Osteoblast (primary cell): ENCODE measurements around the gene COL6A3. TPM values are rescaled to one million over a fixed set of nuclear protein-coding genes. Genes with fewer than 3 reads are reported as not detected.

Experiments
- DNase-seq: peaks from one replicate; pipeline ENCODE4 v3.0.0; 2011; ENCODE audit warnings: low spot score, mixed read lengths; ENCODE audit not compliant: insufficient read length; ENCODE audit errors: missing footprints
- H2AFZ ChIP-seq: 2 replicates; pipeline ENCODE4 v1.6.0; 2011; ENCODE audit warnings: mild to moderate bottlenecking, low read length
- H3K27ac ChIP-seq: 2 replicates; pipeline ENCODE4 v1.5.1; 2011; ENCODE audit warnings: mild to moderate bottlenecking, low read depth, low read length, moderate library complexity
- H3K27me3 ChIP-seq: 2 replicates; pipeline ENCODE4 v1.6.0; 2012; ENCODE audit warnings: mild to moderate bottlenecking, control low read depth, inconsistent platforms, low read length, moderate library complexity; ENCODE audit not compliant: insufficient read depth
- H3K36me3 ChIP-seq: 2 replicates; pipeline ENCODE4 v1.5.1; 2011; ENCODE audit warnings: mild to moderate bottlenecking, low read length, control low read depth, moderate library complexity; ENCODE audit not compliant: insufficient read depth
- H3K4me1 ChIP-seq: 2 replicates; pipeline ENCODE4 v1.5.1; 2011; ENCODE audit warnings: mild to moderate bottlenecking, low read length, control low read depth, moderate library complexity; ENCODE audit not compliant: insufficient read depth
- H3K4me2 ChIP-seq: 2 replicates; pipeline ENCODE4 v1.6.0; 2011; ENCODE audit warnings: mild to moderate bottlenecking, low read length; ENCODE audit not compliant: insufficient read depth
- H3K4me3 ChIP-seq: fragments of 200-600 bp; sonication (generic); 3 replicates; pipeline ENCODE4 v1.5.1; 2012; ENCODE audit warnings: mild to moderate bottlenecking, low read length, inconsistent platforms; ENCODE audit not compliant: insufficient read depth
- H3K79me2 ChIP-seq: 2 replicates; pipeline ENCODE4 v1.6.0; 2012; ENCODE audit warnings: mild to moderate bottlenecking, low read length, control low read depth, inconsistent platforms; ENCODE audit not compliant: insufficient read depth
- H3K9me3 ChIP-seq: 2 replicates; pipeline ENCODE4 v1.5.1; 2011; ENCODE audit warnings: low read depth, low read length, control low read depth
- H4K20me1 ChIP-seq: 2 replicates; pipeline ENCODE4 v1.6.0; 2012; ENCODE audit warnings: mild to moderate bottlenecking, low read length, control low read depth; ENCODE audit not compliant: insufficient read depth
- total RNA-seq: library from RNA; depleted of rRNA; stranded (reverse); fragments of >200 nt; gene quantifications from 2 replicates; pipeline ENCODE4 v1.2.3, GENCODE V29; 2012
- TF ChIP-seq, protein P1 (sequence below): IDR thresholded peaks from 2 replicates; pipeline ENCODE4 v1.5.1; 2011; ENCODE audit warnings: mild to moderate bottlenecking, low read depth, low read length, moderate library complexity; ENCODE audit errors: extremely low read depth

The COL6A3 gene
- total RNA-seq, 1 donor: 4,017 TPM

DNA sequence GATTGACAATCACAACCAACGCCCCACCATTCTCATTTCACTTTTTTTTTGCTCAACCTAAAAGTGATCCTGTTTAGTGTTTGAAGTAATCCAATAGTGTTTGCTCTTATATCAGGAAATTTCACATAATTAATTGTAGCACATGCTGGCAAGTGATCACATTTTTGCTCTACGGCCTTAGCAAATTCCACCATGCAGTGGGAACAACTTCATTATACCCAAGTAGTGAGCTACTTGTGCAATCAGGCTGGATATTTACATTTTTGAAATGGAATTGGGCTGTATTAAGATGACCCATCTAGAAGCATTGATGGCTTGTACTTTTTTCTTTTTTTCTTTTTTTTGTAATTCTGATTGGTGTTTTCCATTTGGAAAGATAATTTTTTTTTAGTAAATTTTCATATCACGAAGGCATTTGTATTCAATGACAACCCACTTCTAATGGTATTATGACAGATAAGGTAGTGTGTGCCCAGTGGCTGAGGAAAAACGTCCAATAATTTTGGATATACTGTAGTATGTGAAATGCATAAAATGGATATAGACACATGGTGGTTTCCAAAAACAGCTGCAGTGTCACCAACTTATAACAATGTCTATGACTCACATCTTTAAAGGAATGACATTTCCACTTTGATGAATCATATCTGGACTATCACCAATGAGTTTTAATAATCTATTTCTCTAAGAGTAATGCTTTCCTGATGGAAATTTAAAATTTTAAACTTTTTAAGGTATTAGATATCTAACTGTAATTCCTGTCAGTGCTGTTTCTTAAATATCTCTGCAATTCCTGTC, 130.6 kb downstream of the COL6A3 start:
- Histone ChIP-seq H3K4me3 (no peak overlapping the region), H3K27ac (peak overlapping the region; percentile 83), H3K36me3 (no peaks in the 10 kb centered on the region), H3K9me3 (no peaks in the 10 kb centered on the region), H4K20me1 (no peaks in the 10 kb centered on the region), H3K4me2 (no peak overlapping the region), H2AFZ (no peak overlapping the region), H3K4me1 (peaks cover 55% of the 10 kb centered on the region), H3K27me3 (no peaks in the 10 kb centered on the region), H3K79me2 (no peaks in the 10 kb centered on the region)
- no peak for DNase-seq
- TF ChIP-seq, protein P1, sequence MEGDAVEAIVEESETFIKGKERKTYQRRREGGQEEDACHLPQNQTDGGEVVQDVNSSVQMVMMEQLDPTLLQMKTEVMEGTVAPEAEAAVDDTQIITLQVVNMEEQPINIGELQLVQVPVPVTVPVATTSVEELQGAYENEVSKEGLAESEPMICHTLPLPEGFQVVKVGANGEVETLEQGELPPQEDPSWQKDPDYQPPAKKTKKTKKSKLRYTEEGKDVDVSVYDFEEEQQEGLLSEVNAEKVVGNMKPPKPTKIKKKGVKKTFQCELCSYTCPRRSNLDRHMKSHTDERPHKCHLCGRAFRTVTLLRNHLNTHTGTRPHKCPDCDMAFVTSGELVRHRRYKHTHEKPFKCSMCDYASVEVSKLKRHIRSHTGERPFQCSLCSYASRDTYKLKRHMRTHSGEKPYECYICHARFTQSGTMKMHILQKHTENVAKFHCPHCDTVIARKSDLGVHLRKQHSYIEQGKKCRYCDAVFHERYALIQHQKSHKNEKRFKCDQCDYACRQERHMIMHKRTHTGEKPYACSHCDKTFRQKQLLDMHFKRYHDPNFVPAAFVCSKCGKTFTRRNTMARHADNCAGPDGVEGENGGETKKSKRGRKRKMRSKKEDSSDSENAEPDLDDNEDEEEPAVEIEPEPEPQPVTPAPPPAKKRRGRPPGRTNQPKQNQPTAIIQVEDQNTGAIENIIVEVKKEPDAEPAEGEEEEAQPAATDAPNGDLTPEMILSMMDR: no peak

- H2AFZ ChIP-seq: no peak overlapping the region
- H3K27me3 ChIP-seq: no peaks in the 10 kb centered on the region
- H4K20me1 ChIP-seq: no peaks in the 10 kb centered on the region
- H3K79me2 ChIP-seq: no peaks in the 10 kb centered on the region
- no peak overlapping the region for H3K4me2 ChIP-seq
- TF ChIP-seq, protein P1: no peak
- H3K4me3 ChIP-seq: no peak overlapping the region
- H3K36me3 ChIP-seq: no peaks in the 10 kb centered on the region
- H3K9me3 ChIP-seq: no peaks in the 10 kb centered on the region
- DNase-seq: no peak
- H3K4me1 ChIP-seq: peaks cover 62% of the 10 kb centered on the region
- peak overlapping the region; percentile 100 for H3K27ac ChIP-seq
Observed at GRCh38 chr2:237282568-237283128, 131.3 kb downstream of the COL6A3 start.

DNA sequence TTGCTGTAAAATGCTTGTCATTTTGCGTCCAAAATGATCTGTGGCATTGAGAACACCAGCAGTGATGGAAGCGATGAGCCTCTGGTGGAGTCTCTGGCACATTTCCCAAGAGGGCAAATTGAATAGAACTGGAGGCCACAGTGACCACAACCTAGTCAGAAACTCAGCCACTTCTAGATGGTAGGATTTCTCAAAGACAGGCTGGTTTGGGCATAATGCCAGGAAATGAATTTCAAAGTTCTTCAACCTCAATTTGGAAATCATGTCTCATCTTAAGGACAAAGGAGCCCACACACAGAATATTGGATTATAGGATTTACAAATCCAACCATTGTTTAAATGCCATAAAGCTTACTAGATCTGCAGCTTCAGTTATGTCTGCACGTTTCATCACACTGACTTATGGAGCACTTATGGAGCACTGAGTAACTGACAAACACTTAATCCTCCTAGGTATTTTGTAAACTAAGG, 132.1 kb downstream of the COL6A3 start:
- H3K79me2 ChIP-seq: no peaks in the 10 kb centered on the region
- H3K4me2 ChIP-seq: peak overlapping the region; percentile 49
- H3K9me3 ChIP-seq: no peaks in the 10 kb centered on the region
- H3K4me1 ChIP-seq: peaks cover 63% of the 10 kb centered on the region
- TF ChIP-seq, protein P1: no peak
- H3K27ac ChIP-seq: peak overlapping the region; percentile 100
- no peak overlapping the region for H3K4me3 ChIP-seq
- DNase-seq: no peak
- H3K36me3 ChIP-seq: no peaks in the 10 kb centered on the region
- no peaks in the 10 kb centered on the region for H3K27me3 ChIP-seq
- H4K20me1 ChIP-seq: no peaks in the 10 kb centered on the region
- no peak overlapping the region for H2AFZ ChIP-seq

DNA sequence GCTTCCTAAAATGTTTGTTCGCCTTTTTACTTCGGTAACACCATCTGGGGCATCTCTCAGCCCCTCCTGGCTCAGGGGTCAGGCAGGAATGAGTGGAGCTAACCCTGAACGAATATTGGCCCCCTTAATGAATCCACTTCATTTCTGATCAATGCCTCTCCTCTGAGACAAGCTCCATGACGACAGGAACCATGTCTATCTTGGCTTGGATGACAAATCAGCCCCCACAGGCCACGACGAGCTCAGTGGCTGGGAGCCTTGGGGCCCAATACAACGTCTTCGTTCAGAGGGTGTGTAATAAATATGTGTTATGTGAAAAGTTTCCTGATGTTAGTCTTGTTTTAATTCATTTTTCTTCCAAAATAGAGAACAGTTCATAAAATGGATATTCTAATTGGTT, 133.0 kb downstream of the COL6A3 start:
- TF ChIP-seq, protein P1: no peak
- Histone ChIP-seq H4K20me1 (no peaks in the 10 kb centered on the region), H2AFZ (no peak overlapping the region), H3K27me3 (no peaks in the 10 kb centered on the region), H3K4me2 (peak overlapping the region; percentile 2), H3K4me1 (peaks cover 63% of the 10 kb centered on the region), H3K9me3 (no peaks in the 10 kb centered on the region), H3K4me3 (no peak overlapping the region), H3K79me2 (no peaks in the 10 kb centered on the region), H3K36me3 (no peaks in the 10 kb centered on the region), H3K27ac (peak overlapping the region; percentile 100)
- DNase-seq: no peak
